ENCODE results near the gene ACKR2. TPM values are rescaled to one million over a fixed set of nuclear protein-coding genes. Genes with fewer than 3 reads are reported as not detected.
"Not testable (repeated sequence)": the region's sequence is repeated elsewhere in the genome, so short reads cannot be mapped to it uniquely, and the experiment has no call there.

The ACKR2 gene
- total RNA-seq, 1 donor from 2014 or later = 0.88 TPM

GRCh38 chr3:42804106-42804830 is 5.0 kb upstream of the ACKR2 start, which contains the start of gene HIGD1A:
Gene HIGD1A, minus strand, starts transcription at chr3:42804490. Its CDS starts 10,237 bp downstream, at chr3:42794253.
- Mint-ChIP-seq H3K4me3 (peak within 1 kb of the TSS; percentile 99), H3K4me1 (ENCODE audit: low read depth) (peaks cover 43% of the 10 kb centered on the region)

GRCh38 chr3:42804831-42805132 is 4.5 kb upstream of the ACKR2 start:
- H3K9me3 Mint-ChIP-seq = no peaks in the 10 kb centered on the region
- peak overlapping the region; percentile 99 for H3K4me3 Mint-ChIP-seq
- intact Hi-C loops (cut with micrococcal nuclease) = loop anchor here (1.0 to 10.0 kb wide), 10 partner anchors 23 to 1530 kb away; partner anchors contain the start of genes ABHD5, CCDC13, NKTR and SNRK
- H3K4me1 Mint-ChIP-seq (ENCODE audit: low read depth) = peaks cover 43% of the 10 kb centered on the region
- peaks cover 12% of the 10 kb centered on the region for H3K36me3 Mint-ChIP-seq (ENCODE audit: low read depth)
- peak overlapping the region; percentile 90 for H3K27ac Mint-ChIP-seq
- no peak for DNase-seq (ENCODE audit: low spot score)
- peaks cover 32% of the 10 kb centered on the region for H3K27me3 Mint-ChIP-seq (ENCODE audit: insufficient read depth)

More at GRCh38 chr3:42804106-42804830, 5.0 kb upstream of the ACKR2 start, which contains the start of gene HIGD1A:
- peak within 1 kb of the TSS; percentile 90 for H3K27ac Mint-ChIP-seq
- no peaks in the 10 kb centered on the region for H3K9me3 Mint-ChIP-seq
- intact Hi-C loops (cut with micrococcal nuclease) = loop anchor here (1.0 to 10.0 kb wide), 10 partner anchors 23 to 1531 kb away; partner anchors contain the start of genes ABHD5, CCDC13, NKTR and SNRK
- peak; percentile 92 for DNase-seq (ENCODE audit: low spot score)
- H3K27me3 Mint-ChIP-seq (ENCODE audit: insufficient read depth) = peaks cover 27% of the 10 kb centered on the region
- H3K36me3 Mint-ChIP-seq (ENCODE audit: low read depth) = peaks cover 17% of the 10 kb centered on the region

DNA sequence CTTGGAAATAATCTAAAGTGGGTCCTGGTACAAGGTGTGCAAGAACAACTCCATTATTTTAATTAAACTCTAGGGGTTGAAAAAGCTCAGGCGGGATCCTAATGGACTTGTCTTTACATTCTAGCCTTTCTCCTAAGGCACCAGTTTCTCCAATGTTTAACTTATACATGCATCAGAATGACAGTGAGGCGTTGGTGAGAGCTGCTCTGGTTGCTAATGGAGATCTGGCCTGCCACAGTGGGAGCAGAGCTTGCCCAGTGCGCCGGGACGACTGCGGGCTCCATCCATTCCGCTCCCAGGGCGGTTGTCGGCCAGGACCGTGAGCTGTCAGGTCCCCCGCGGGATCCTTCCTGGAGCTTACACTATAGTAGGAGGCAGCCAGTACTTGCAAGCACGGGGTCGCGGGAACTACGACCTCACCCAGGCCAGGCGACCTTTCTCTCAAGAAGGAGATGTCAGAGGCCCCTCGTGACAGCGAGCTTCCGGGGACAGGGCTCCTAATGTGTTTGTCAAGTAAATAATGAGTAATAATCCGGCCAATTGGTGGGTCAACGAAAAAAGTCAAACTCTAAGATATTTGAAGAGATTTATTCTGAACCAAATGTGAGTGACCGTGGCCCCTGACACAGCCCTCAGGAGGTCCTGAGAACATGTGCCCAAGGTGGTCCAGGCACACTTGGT is 4.0 kb upstream of the ACKR2 start:
- H3K27ac Mint-ChIP-seq = no peak overlapping the region
- DNase-seq (ENCODE audit: low spot score) = no peak

DNA sequence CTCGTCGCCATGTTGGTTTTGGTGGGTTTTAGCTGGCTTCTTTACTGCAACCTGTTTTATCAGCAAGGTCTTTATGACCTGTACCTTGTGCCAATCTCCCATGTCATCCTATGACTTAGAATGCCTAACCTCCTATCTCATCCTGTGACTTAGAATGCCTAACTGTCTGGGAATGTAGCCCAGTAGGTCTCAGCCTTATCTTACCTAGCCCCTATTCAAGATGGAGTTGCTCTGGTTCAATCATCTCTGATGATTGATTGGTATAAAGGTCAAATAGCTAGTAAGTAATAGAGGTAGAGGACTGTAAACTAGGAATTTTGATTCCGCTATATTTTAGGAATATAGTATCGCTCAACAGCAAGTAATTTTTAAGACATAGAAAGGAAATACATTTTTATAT is 1.3 kb upstream of the ACKR2 start:
- Mint-ChIP-seq H3K4me3 (no peak overlapping the region), H3K27ac (no peak overlapping the region), H3K27me3 (ENCODE audit: insufficient read depth) (peaks cover 37% of the 10 kb centered on the region), H3K36me3 (ENCODE audit: low read depth) (peaks cover 2% of the 10 kb centered on the region), H3K4me1 (ENCODE audit: low read depth) (peaks cover 17% of the 10 kb centered on the region), H3K9me3 (no peaks in the 10 kb centered on the region)
- DNase-seq (ENCODE audit: low spot score) = no peak
- intact Hi-C loops (cut with micrococcal nuclease) = loop anchor here (10.0 kb wide), 1 partner anchor 1527 kb away; the partner anchor contains the start of gene TCAIM

More for the DNA sequence above, 4.0 kb upstream of the ACKR2 start:
- intact Hi-C loops (cut with micrococcal nuclease) = loop anchor here (2.0 to 10.0 kb wide), 2 partner anchors 886 to 1530 kb away; partner anchors contain the start of genes ABHD5 and TCAIM
- H3K27me3 Mint-ChIP-seq (ENCODE audit: insufficient read depth) = peaks cover 35% of the 10 kb centered on the region
- peaks cover 41% of the 10 kb centered on the region for H3K4me1 Mint-ChIP-seq (ENCODE audit: low read depth)
- peaks cover 11% of the 10 kb centered on the region for H3K36me3 Mint-ChIP-seq (ENCODE audit: low read depth)
- H3K4me3 Mint-ChIP-seq = peak overlapping the region; percentile 99
- H3K9me3 Mint-ChIP-seq = no peaks in the 10 kb centered on the region

DNA sequence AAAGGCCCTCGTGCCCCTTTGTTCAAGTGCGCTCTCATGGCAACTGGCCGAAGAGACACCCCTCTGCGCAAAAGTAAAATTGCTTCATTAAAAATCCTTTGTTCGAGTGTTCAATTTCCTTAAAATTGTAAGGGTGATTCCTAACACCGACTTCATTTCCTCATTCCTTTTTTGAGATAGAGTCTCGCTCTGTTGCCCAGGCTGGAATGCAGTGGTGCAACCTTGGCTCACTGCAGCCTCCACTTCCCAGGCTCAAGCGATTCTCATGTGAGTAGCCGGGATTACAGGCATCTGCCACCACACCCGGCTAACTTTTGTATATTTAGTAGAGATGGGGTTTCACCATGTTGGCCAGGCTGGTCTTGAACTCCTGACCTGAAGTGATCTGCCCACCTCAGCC is 1.5 kb downstream of the ACKR2 start:
- intact Hi-C loops (cut with micrococcal nuclease); H3K27ac Mint-ChIP-seq; DNase-seq (ENCODE audit: low spot score); H3K4me1 Mint-ChIP-seq (ENCODE audit: low read depth); H3K9me3 Mint-ChIP-seq; H3K36me3 Mint-ChIP-seq (ENCODE audit: low read depth); H3K4me3 Mint-ChIP-seq: not testable (repeated sequence)
- H3K27me3 Mint-ChIP-seq (ENCODE audit: insufficient read depth) = peaks cover 42% of the 10 kb centered on the region

DNA sequence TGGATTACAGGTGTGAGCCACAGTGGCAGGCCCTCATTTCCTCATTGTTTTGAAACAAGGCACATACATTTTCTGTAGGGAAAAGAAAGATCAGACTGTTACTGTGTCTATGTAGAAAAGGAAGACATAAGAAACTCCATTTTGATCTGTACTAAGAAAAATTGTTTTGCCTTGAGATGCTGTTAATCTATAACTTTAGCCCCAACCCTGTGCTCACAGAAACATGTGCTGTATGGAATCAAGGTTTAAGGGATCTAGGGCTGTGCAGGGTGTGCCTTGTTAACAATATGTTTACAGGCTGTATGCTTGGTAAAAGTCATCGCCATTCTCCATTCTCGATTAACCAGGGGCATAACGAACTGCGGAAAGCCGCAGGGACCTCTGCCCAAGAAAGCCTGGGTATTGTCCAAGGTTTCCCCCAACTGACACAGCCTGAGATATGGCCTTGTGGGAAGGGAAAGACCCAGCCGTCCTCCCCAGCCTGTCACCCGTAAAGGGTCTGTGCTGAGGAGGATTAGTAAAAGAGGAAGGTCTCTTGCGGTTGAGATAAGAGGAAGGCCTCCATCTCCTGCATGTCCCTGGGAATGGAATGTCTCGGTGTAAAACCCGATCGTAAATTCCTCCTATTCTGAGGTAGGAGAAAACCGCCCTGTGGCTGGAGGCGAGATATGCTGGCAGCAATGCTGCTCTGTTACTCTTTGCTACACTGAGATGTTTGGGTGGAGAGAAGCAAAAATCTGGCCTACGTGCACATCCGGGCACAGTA is 2.1 kb downstream of the ACKR2 start:
- H3K9me3 Mint-ChIP-seq; H3K4me3 Mint-ChIP-seq; intact Hi-C loops (cut with micrococcal nuclease); H3K27ac Mint-ChIP-seq; DNase-seq (ENCODE audit: low spot score); H3K36me3 Mint-ChIP-seq (ENCODE audit: low read depth); H3K4me1 Mint-ChIP-seq (ENCODE audit: low read depth): not testable (repeated sequence)
- peaks cover 38% of the 10 kb centered on the region for H3K27me3 Mint-ChIP-seq (ENCODE audit: insufficient read depth)

GRCh38 chr3:42814246-42814645 is 5.0 kb downstream of the ACKR2 start:
- no peak overlapping the region for H3K27ac Mint-ChIP-seq
- peaks cover 22% of the 10 kb centered on the region for H3K27me3 Mint-ChIP-seq (ENCODE audit: insufficient read depth)
- H3K9me3 Mint-ChIP-seq = no peaks in the 10 kb centered on the region
- no peak overlapping the region for H3K4me3 Mint-ChIP-seq
- DNase-seq (ENCODE audit: low spot score) = no peak
- no peaks in the 10 kb centered on the region for H3K4me1 Mint-ChIP-seq (ENCODE audit: low read depth)
- intact Hi-C loops (cut with micrococcal nuclease) = no loop called here
- H3K36me3 Mint-ChIP-seq (ENCODE audit: low read depth) = no peaks in the 10 kb centered on the region

GRCh38 chr3:42814914-42815507 is 5.8 kb downstream of the ACKR2 start:
- Mint-ChIP-seq H3K4me3 (no peak overlapping the region), H3K4me1 (ENCODE audit: low read depth) (no peaks in the 10 kb centered on the region), H3K9me3 (no peaks in the 10 kb centered on the region), H3K36me3 (ENCODE audit: low read depth) (no peaks in the 10 kb centered on the region), H3K27me3 (ENCODE audit: insufficient read depth) (peaks cover 18% of the 10 kb centered on the region), H3K27ac (no peak overlapping the region)
- DNase-seq (ENCODE audit: low spot score) = no peak
- intact Hi-C loops (cut with micrococcal nuclease) = no loop called here

- no peak for DNase-seq (ENCODE audit: low spot score)
- Mint-ChIP-seq H3K27me3 (ENCODE audit: insufficient read depth) (peaks cover 15% of the 10 kb centered on the region), H3K4me1 (ENCODE audit: low read depth) (no peaks in the 10 kb centered on the region), H3K9me3 (no peaks in the 10 kb centered on the region), H3K27ac (no peak overlapping the region), H3K36me3 (ENCODE audit: low read depth) (no peaks in the 10 kb centered on the region), H3K4me3 (no peak overlapping the region)
- intact Hi-C loops (cut with micrococcal nuclease) = no loop called here
Measured at GRCh38 chr3:42815826-42816225, 6.6 kb downstream of the ACKR2 start.

DNA sequence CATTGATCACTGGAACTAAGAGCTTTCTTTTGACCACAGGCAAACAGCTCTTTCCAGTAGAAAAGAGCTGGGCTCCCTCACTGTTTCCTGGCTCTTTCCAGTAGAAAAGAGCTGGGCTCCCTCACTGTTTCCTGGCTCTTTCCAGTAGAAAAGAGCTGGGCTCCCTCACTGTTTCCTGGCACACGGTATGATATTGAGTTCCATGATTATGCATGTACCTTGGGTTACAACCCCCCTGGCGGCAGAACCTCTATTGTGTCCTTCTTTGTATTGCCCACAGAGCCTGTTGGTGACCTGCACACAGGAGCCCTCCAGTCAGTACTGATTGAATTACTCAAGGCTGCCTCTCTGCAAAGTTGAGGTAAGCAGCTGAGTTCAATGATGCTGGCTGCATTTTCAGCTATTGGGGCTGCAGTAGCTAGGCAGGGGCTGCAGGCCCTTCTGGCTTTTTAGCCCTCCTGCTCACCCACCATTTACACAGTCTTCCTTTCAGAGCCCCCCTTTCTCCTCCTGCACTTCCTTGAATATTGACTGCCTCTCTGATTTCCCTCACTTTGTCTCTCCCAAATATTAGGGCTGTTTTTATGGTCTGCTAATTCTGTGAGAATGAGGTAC is 10.2 kb downstream of the ACKR2 start:
- H3K27ac Mint-ChIP-seq = no peak overlapping the region
- peaks cover 13% of the 10 kb centered on the region for H3K27me3 Mint-ChIP-seq (ENCODE audit: insufficient read depth)
- intact Hi-C loops (cut with micrococcal nuclease) = no loop called here
- H3K9me3 Mint-ChIP-seq = no peaks in the 10 kb centered on the region
- no peaks in the 10 kb centered on the region for H3K36me3 Mint-ChIP-seq (ENCODE audit: low read depth)
- DNase-seq (ENCODE audit: low spot score) = no peak
- H3K4me3 Mint-ChIP-seq = no peak overlapping the region
- no peaks in the 10 kb centered on the region for H3K4me1 Mint-ChIP-seq (ENCODE audit: low read depth)

DNA sequence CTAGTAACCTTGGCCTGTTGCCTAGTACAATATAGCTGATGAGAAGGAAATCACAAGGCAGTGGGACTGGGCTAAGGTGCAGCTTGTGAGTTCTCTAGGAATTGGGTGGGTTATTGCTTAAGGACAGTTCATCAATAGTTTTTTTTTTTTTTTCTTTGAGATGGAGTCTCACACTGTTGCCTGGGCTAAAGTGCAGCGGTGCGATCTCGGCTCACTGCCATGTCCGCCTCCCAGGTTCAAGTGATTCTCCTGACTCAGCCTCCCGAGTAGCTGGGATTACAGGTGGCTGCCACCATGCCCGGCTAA is 11.5 kb downstream of the ACKR2 start:
- no peaks in the 10 kb centered on the region for H3K4me1 Mint-ChIP-seq (ENCODE audit: low read depth)
- H3K9me3 Mint-ChIP-seq = no peaks in the 10 kb centered on the region
- H3K27ac Mint-ChIP-seq = no peak overlapping the region
- no peaks in the 10 kb centered on the region for H3K36me3 Mint-ChIP-seq (ENCODE audit: low read depth)
- no peak for DNase-seq (ENCODE audit: low spot score)
- peaks cover 8% of the 10 kb centered on the region for H3K27me3 Mint-ChIP-seq (ENCODE audit: insufficient read depth)
- intact Hi-C loops (cut with micrococcal nuclease) = no loop called here
- H3K4me3 Mint-ChIP-seq = no peak overlapping the region

DNA sequence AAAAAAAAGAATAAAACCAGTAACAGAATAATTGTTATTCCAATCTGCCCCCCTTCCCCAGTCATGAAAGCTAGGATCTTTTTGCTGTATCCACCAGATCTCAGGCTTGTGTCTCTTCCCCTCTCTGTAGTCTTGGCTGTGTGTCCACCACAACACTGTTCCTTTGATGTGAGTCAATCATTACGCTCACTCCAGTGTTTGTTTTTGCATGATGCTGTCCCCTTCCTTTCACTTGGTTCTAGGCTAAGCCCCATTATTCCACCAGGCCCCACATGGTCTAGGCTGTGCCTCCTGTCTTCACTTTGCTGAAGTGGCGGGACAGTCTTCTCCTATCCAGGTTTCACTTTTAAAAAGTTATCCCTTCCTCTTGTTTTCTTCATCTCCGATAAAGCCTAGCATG is 13.6 kb downstream of the ACKR2 start:
- Mint-ChIP-seq H3K4me1 (ENCODE audit: low read depth) (no peaks in the 10 kb centered on the region), H3K27ac (no peak overlapping the region), H3K36me3 (ENCODE audit: low read depth) (no peaks in the 10 kb centered on the region), H3K4me3 (no peak overlapping the region), H3K27me3 (ENCODE audit: insufficient read depth) (peaks cover 18% of the 10 kb centered on the region), H3K9me3 (no peaks in the 10 kb centered on the region)
- intact Hi-C loops (cut with micrococcal nuclease) = no loop called here
- no peak for DNase-seq (ENCODE audit: low spot score)

Measured in activated T-helper 1 cell treated with anti-CD3 and anti-CD28 coated beads, Interleukin-12 subunit alpha, Interleukin-12 subunit beta, Interleukin-2, Interleukin-4 antibody, amounts not matched to agents 30 ng/mL and 10 ng/mL and 1 ng/mL, durations not matched to agents 14 hours and 24 hours and 36 hours (primary cell).